SK-N-SH (cell line): ENCODE data around the gene CCDC93.

Experiments used
- NFIC ChIP-seq: IDR thresholded peaks from 2 replicates; pipeline ENCODE4 v1.4.0; 2012; ENCODE audit warnings: borderline replicate concordance
- TF ChIP-seq, protein P1 (sequence below): fragments of 200-600 bp; sonication (generic); IDR thresholded peaks from 2 replicates; pipeline ENCODE4 v1.6.1; 2017; ENCODE audit warnings: antibody characterized with exemption, mild to moderate bottlenecking, moderate library complexity

DNA sequence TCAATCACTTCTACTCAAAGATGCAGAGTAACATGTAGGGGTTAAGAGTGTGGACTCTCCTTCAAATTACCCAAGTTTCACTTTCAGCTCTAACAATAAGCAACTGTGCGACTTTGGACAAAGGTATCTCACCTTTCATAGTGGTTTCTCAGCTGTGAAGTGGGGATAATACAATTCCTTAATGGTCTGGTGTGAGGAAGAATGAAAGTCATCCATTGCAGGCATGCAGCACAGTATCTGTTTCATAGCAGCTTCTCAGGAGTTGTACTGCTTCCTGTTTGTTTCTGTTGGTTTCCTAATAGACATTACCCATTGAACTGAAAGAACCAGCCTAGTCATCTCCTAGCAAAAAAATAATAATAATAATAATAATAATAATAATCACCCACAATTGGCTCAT is 125.0 kb downstream of the CCDC93 start:
- TF ChIP-seq, protein P1, sequence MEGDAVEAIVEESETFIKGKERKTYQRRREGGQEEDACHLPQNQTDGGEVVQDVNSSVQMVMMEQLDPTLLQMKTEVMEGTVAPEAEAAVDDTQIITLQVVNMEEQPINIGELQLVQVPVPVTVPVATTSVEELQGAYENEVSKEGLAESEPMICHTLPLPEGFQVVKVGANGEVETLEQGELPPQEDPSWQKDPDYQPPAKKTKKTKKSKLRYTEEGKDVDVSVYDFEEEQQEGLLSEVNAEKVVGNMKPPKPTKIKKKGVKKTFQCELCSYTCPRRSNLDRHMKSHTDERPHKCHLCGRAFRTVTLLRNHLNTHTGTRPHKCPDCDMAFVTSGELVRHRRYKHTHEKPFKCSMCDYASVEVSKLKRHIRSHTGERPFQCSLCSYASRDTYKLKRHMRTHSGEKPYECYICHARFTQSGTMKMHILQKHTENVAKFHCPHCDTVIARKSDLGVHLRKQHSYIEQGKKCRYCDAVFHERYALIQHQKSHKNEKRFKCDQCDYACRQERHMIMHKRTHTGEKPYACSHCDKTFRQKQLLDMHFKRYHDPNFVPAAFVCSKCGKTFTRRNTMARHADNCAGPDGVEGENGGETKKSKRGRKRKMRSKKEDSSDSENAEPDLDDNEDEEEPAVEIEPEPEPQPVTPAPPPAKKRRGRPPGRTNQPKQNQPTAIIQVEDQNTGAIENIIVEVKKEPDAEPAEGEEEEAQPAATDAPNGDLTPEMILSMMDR, result no peak
- no peak for TF ChIP-seq NFIC
